Activated naive CD4-positive, alpha-beta T cell treated with anti-CD3 and anti-CD28 coated beads for 36 hours (primary cell): ENCODE data around the gene GTF2IRD1. TPM values are rescaled to one million over a fixed set of nuclear protein-coding genes. Genes with fewer than 3 reads are reported as not detected.
A peak's percentile ranks its signal among the peaks of the same experiment; 100 is the strongest.
"Not testable (repeated sequence)": the region's sequence is repeated elsewhere in the genome, so short reads cannot be mapped to it uniquely, and the experiment has no call there.

Source experiments
- CTCF ChIA-PET: fragments of 350-600 bp; sonication (Branson Sonifier 250); formaldehyde crosslinking; loops from one replicate; lab custom pipeline; 2021; ENCODE audit warnings: antibody characterized with exemption; lab: Charles Lee
- DNase-seq: peaks from one replicate; pipeline ENCODE4 v3.0.0-alpha.2; 2020
- H3K27ac Mint-ChIP-seq: one replicate; pipeline ENCODE4 v1.8.0; 2021; ENCODE audit warnings: mild to moderate bottlenecking, mixed read lengths
- H3K27me3 Mint-ChIP-seq: one replicate; pipeline ENCODE4 v1.8.0; 2021; ENCODE audit warnings: low read depth, mixed read lengths
- H3K36me3 Mint-ChIP-seq: one replicate; pipeline ENCODE4 v1.8.0; 2021; ENCODE audit warnings: low read depth, mixed read lengths
- H3K4me1 Mint-ChIP-seq: one replicate; pipeline ENCODE4 v1.8.0; 2021; ENCODE audit warnings: low read depth, mixed read lengths
- H3K4me3 Mint-ChIP-seq: one replicate; pipeline ENCODE4 v1.8.0; 2021; ENCODE audit warnings: mild to moderate bottlenecking, moderate library complexity, mixed read lengths
- H3K9me3 Mint-ChIP-seq: one replicate; pipeline ENCODE4 v1.8.0; 2021; ENCODE audit warnings: mixed read lengths
- intact Hi-C: fragments of 100-400 bp; cut with micrococcal nuclease; formaldehyde crosslinking; loops from one replicate; pipeline ENCODE4 v1.15.1; 2023
- total RNA-seq, 2 experiments: library from RNA; stranded (reverse); gene quantifications; one replicate each; pipeline ENCODE4 v1.2.3, GENCODE V29; 2021

Gene GTF2IRD1
- total RNA-seq, 2 experiments from 2014 or later, result 2.9 to 5.5 TPM

- not testable (repeated sequence) for H3K27ac Mint-ChIP-seq, H3K9me3 Mint-ChIP-seq, H3K27me3 Mint-ChIP-seq, DNase-seq, H3K36me3 Mint-ChIP-seq, H3K4me3 Mint-ChIP-seq, H3K4me1 Mint-ChIP-seq
- intact Hi-C loops, result loop anchor here (5.0 kb wide), 1 partner anchor 153 kb away; no protein-coding TSS in a partner anchor
- CTCF ChIA-PET, result interaction anchor here (0.6 to 2.0 kb wide), 7 partner anchors 9 to 345 kb away, joined by 3 to 8 read pairs (median 5); no protein-coding TSS in a partner anchor
Measured at GRCh38 chr7:74414595-74415333, 38.9 kb upstream of the GTF2IRD1 start.

- CTCF ChIA-PET, result interaction anchor here (0.6 to 3.0 kb wide), 10 partner anchors 17 to 437 kb away, joined by 3 to 27 read pairs (median 4); no protein-coding TSS in a partner anchor
- H3K27ac Mint-ChIP-seq, result no peak overlapping the region
- H3K27me3 Mint-ChIP-seq, result no peaks in the 10 kb centered on the region
- intact Hi-C loops, result loop anchor here (1.0 to 5.0 kb wide), 2 partner anchors 128 to 150 kb away; no protein-coding TSS in a partner anchor
- no peaks in the 10 kb centered on the region for H3K4me1 Mint-ChIP-seq
- no peak overlapping the region for H3K4me3 Mint-ChIP-seq
- no peaks in the 10 kb centered on the region for H3K36me3 Mint-ChIP-seq
- DNase-seq, result peak; percentile 60
- no peaks in the 10 kb centered on the region for H3K9me3 Mint-ChIP-seq
Measured at GRCh38 chr7:74417419-74417971, 36.2 kb upstream of the GTF2IRD1 start.

- Mint-ChIP-seq H3K27ac (no peak overlapping the region), H3K4me1 (no peaks in the 10 kb centered on the region), H3K4me3 (no peak overlapping the region), H3K36me3 (no peaks in the 10 kb centered on the region), H3K27me3 (no peaks in the 10 kb centered on the region), H3K9me3 (no peaks in the 10 kb centered on the region)
- CTCF ChIA-PET, result interaction anchor here (0.6 to 3.0 kb wide), 8 partner anchors 17 to 438 kb away, joined by 3 to 27 read pairs (median 4); no protein-coding TSS in a partner anchor
- intact Hi-C loops, result loop anchor here (5.0 kb wide), 1 partner anchor 149 kb away; no protein-coding TSS in a partner anchor
- no peak for DNase-seq
Measured at GRCh38 chr7:74418076-74418475, 35.6 kb upstream of the GTF2IRD1 start.

- no peak for DNase-seq
- Mint-ChIP-seq H3K36me3 (no peaks in the 10 kb centered on the region), H3K4me3 (no peak overlapping the region), H3K9me3 (no peaks in the 10 kb centered on the region), H3K4me1 (no peaks in the 10 kb centered on the region), H3K27me3 (no peaks in the 10 kb centered on the region), H3K27ac (no peak overlapping the region)
- CTCF ChIA-PET, result interaction anchor here (0.7 to 3.0 kb wide), 5 partner anchors 18 to 148 kb away, joined by 3 to 27 read pairs (median 11); no protein-coding TSS in a partner anchor
- intact Hi-C loops, result loop anchor here (5.0 kb wide), 1 partner anchor 149 kb away; no protein-coding TSS in a partner anchor
Measured at GRCh38 chr7:74418538-74418937, 35.2 kb upstream of the GTF2IRD1 start.

- H3K9me3 Mint-ChIP-seq, H3K27me3 Mint-ChIP-seq, H3K4me1 Mint-ChIP-seq, H3K4me3 Mint-ChIP-seq, H3K27ac Mint-ChIP-seq, DNase-seq, H3K36me3 Mint-ChIP-seq: not testable (repeated sequence)
- CTCF ChIA-PET, result interaction anchor here (0.7 to 2.8 kb wide), 3 partner anchors 19 to 149 kb away, joined by 3 to 11 read pairs (median 4); no protein-coding TSS in a partner anchor
- intact Hi-C loops, result loop anchor here (5.0 kb wide), 1 partner anchor 148 kb away; no protein-coding TSS in a partner anchor
Measured at GRCh38 chr7:74419232-74419631, 34.5 kb upstream of the GTF2IRD1 start.

GRCh38 chr7:74420006-74420405, 33.7 kb upstream of the GTF2IRD1 start:
- Mint-ChIP-seq H3K36me3 (no peaks in the 10 kb centered on the region), H3K4me3 (no peak overlapping the region), H3K9me3 (no peaks in the 10 kb centered on the region), H3K27ac (no peak overlapping the region), H3K4me1 (no peaks in the 10 kb centered on the region), H3K27me3 (no peaks in the 10 kb centered on the region)
- intact Hi-C loops, result no loop called here
- CTCF ChIA-PET, result interaction anchor here (0.7 to 2.8 kb wide), 4 partner anchors 19 to 390 kb away, joined by 3 to 11 read pairs (median 4); no protein-coding TSS in a partner anchor
- no peak for DNase-seq

GRCh38 chr7:74424291-74424880, 29.3 kb upstream of the GTF2IRD1 start:
- Mint-ChIP-seq H3K27me3 (no peaks in the 10 kb centered on the region), H3K4me3 (no peak overlapping the region), H3K9me3 (no peaks in the 10 kb centered on the region), H3K36me3 (no peaks in the 10 kb centered on the region), H3K4me1 (no peaks in the 10 kb centered on the region), H3K27ac (no peak overlapping the region)
- no peak for DNase-seq
- intact Hi-C loops, result no loop called here
- CTCF ChIA-PET, result interaction anchor here (0.6 to 1.0 kb wide), 2 partner anchors 10 to 22 kb away, joined by 3 to 4 read pairs; no protein-coding TSS in a partner anchor

- Mint-ChIP-seq H3K27me3 (no peaks in the 10 kb centered on the region), H3K9me3 (no peaks in the 10 kb centered on the region), H3K4me3 (no peak overlapping the region), H3K4me1 (no peaks in the 10 kb centered on the region), H3K36me3 (no peaks in the 10 kb centered on the region), H3K27ac (no peak overlapping the region)
- DNase-seq, result no peak
- CTCF ChIA-PET, result interaction anchor here (0.7 to 1.1 kb wide), 3 partner anchors 22 to 221 kb away, joined by 3 to 5 read pairs (median 5); no protein-coding TSS in a partner anchor
- intact Hi-C loops, result no loop called here
Measured at GRCh38 chr7:74428023-74428422, 25.7 kb upstream of the GTF2IRD1 start.

GRCh38 chr7:74429153-74429747, 24.5 kb upstream of the GTF2IRD1 start:
- Mint-ChIP-seq H3K4me1 (no peaks in the 10 kb centered on the region), H3K4me3 (no peak overlapping the region), H3K27ac (no peak overlapping the region), H3K36me3 (no peaks in the 10 kb centered on the region), H3K9me3 (no peaks in the 10 kb centered on the region), H3K27me3 (no peaks in the 10 kb centered on the region)
- intact Hi-C loops, result no loop called here
- CTCF ChIA-PET, result interaction anchor here (0.7 to 1.1 kb wide), 2 partner anchors 186 to 222 kb away, joined by 3 to 4 read pairs; no protein-coding TSS in a partner anchor
- DNase-seq, result no peak

- H3K9me3 Mint-ChIP-seq, H3K27me3 Mint-ChIP-seq, intact Hi-C loops, CTCF ChIA-PET, H3K4me1 Mint-ChIP-seq, H3K4me3 Mint-ChIP-seq, H3K36me3 Mint-ChIP-seq, H3K27ac Mint-ChIP-seq, DNase-seq: not testable (repeated sequence)
Measured at GRCh38 chr7:74430409-74430808, 23.3 kb upstream of the GTF2IRD1 start.

GRCh38 chr7:74430961-74431466, 22.7 kb upstream of the GTF2IRD1 start:
- intact Hi-C loops, result no loop called here
- Mint-ChIP-seq H3K27me3 (no peaks in the 10 kb centered on the region), H3K4me3 (no peak overlapping the region), H3K27ac (no peak overlapping the region), H3K4me1 (no peaks in the 10 kb centered on the region), H3K36me3 (no peaks in the 10 kb centered on the region), H3K9me3 (no peaks in the 10 kb centered on the region)
- CTCF ChIA-PET, result no interaction called here
- DNase-seq, result no peak
